ENCODE measurements around the gene SELENON. TPM values are rescaled to one million over a fixed set of nuclear protein-coding genes. Genes with fewer than 3 reads are reported as not detected.

SELENON gene
- total RNA-seq, 1 donor from 2014 or later = 7.6 TPM

GRCh38 chr1:25808481-25809244, 8.7 kb downstream of the SELENON start:
- intact Hi-C loops (cut with micrococcal nuclease) = no loop called here

- intact Hi-C loops (cut with micrococcal nuclease) = no loop called here
Measured at GRCh38 chr1:25809283-25809926, 9.4 kb downstream of the SELENON start.

GRCh38 chr1:25809929-25810328, 9.9 kb downstream of the SELENON start:
- intact Hi-C loops (cut with micrococcal nuclease) = loop anchor here (1.0 kb wide), 1 partner anchor 202 kb away; no protein-coding TSS in a partner anchor

- intact Hi-C loops (cut with micrococcal nuclease) = loop anchor here (1.0 kb wide), 1 partner anchor 202 kb away; no protein-coding TSS in a partner anchor
Measured at GRCh38 chr1:25810341-25811299, 10.6 kb downstream of the SELENON start.

- intact Hi-C loops (cut with micrococcal nuclease) = no loop called here
Measured at GRCh38 chr1:25811384-25812082, 11.5 kb downstream of the SELENON start.

GRCh38 chr1:25813071-25813733, 13.2 kb downstream of the SELENON start:
- intact Hi-C loops (cut with micrococcal nuclease) = no loop called here

GRCh38 chr1:25813734-25814471, 13.9 kb downstream of the SELENON start:
- intact Hi-C loops (cut with micrococcal nuclease) = no loop called here

GRCh38 chr1:25814549-25815087, 14.6 kb downstream of the SELENON start:
- intact Hi-C loops (cut with micrococcal nuclease) = no loop called here

- intact Hi-C loops (cut with micrococcal nuclease) = no loop called here
Measured at GRCh38 chr1:25815208-25816111, 15.5 kb downstream of the SELENON start.

GRCh38 chr1:25816112-25816718, 16.2 kb downstream of the SELENON start:
- intact Hi-C loops (cut with micrococcal nuclease) = no loop called here

GRCh38 chr1:25817840-25818501, 18.0 kb downstream of the SELENON start:
- intact Hi-C loops (cut with micrococcal nuclease) = no loop called here

- intact Hi-C loops (cut with micrococcal nuclease) = no loop called here
Measured at GRCh38 chr1:25818569-25818968, 18.6 kb downstream of the SELENON start.

- intact Hi-C loops (cut with micrococcal nuclease) = loop anchor here (1.0 to 2.0 kb wide), 3 partner anchors 40 to 389 kb away; partner anchors contain the start of genes AUNIP, MACO1 and PAFAH2
Measured at GRCh38 chr1:25819491-25820246, 19.7 kb downstream of the SELENON start, which contains the start of gene MTFR1L. Gene MTFR1L, plus strand, starts transcription at chr1:25819954. Its CDS starts 3,151 bp downstream, at chr1:25823105.

GRCh38 chr1:25820247-25821111, 20.5 kb downstream of the SELENON start:
- intact Hi-C loops (cut with micrococcal nuclease) = loop anchor here (1.0 to 2.0 kb wide), 3 partner anchors 39 to 390 kb away; partner anchors contain the start of genes AUNIP, MACO1 and PAFAH2

- intact Hi-C loops (cut with micrococcal nuclease) = loop anchor here (2.0 kb wide), 1 partner anchor 390 kb away; the partner anchor contains the start of gene MACO1
Measured at GRCh38 chr1:25821112-25821476, 21.1 kb downstream of the SELENON start.
